Transverse colon (tissue), 4 donors: ENCODE data around the gene LAMTOR4. TPM values are rescaled to one million over a fixed set of nuclear protein-coding genes. Genes with fewer than 3 reads are reported as not detected.

Experiments used
- DNase-seq: peaks from one replicate; pipeline ENCODE4 v3.0.0-alpha.2; 2019
- H3K27ac ChIP-seq, 4 donors: fragments of 200-600 bp; sonication (generic); 2 replicates each; pipeline ENCODE4 v1.5.1; 2016 to 2018; ENCODE audit warnings: inconsistent platforms in 4 of 4
- H3K27me3 ChIP-seq: fragments of 200-600 bp; sonication (generic); 2 replicates; pipeline ENCODE4 v1.5.1; 2017; ENCODE audit warnings: inconsistent platforms
- H3K36me3 ChIP-seq, 4 donors: fragments of 200-600 bp; sonication (generic); 2 replicates each; pipeline ENCODE4 v1.5.1; 2017 to 2019; ENCODE audit warnings: inconsistent platforms in 4 of 4
- H3K4me1 ChIP-seq, 4 donors: fragments of 200-600 bp; sonication (generic); 2 replicates each; pipeline ENCODE4 v1.5.1; 2017 to 2020; ENCODE audit warnings: inconsistent platforms in 4 of 4
- H3K4me3 ChIP-seq, 4 donors: fragments of 200-600 bp; sonication (generic); 1 replicate in 1 of 4; 2 replicates in 3 of 4; pipeline versions ENCODE4 v1.5.1 to v1.6.1; 2017 to 2019; ENCODE audit warnings: inconsistent platforms in 4 of 4
- H3K9me3 ChIP-seq, 2 donors: fragments of 200-600 bp; sonication (generic); 2 replicates each; pipeline ENCODE4 v1.5.1; 2017 to 2019; ENCODE audit warnings: inconsistent platforms in 2 of 2
- CTCF ChIP-seq, 5 experiments: fragments of 200-600 bp in 3 of 5; fragments of 450-650 bp in 2 of 5; sonication (generic) in 3 of 5; IDR thresholded peaks; 1 replicate in 2 of 5; 2 replicates in 3 of 5; pipeline ENCODE4 v1.5.1; 2016 to 2017; ENCODE audit warnings: antibody characterized with exemption in 5 of 5, inconsistent platforms in 3 of 5, mild to moderate bottlenecking in 2 of 5, moderate library complexity in 1 of 5
- EP300 ChIP-seq: sonication (generic); formaldehyde crosslinking; IDR thresholded peaks from one replicate; pipeline ENCODE4 v1.6.1; 2017; ENCODE audit warnings: antibody characterized with exemption, low read depth
- POLR2A ChIP-seq: fragments of 450-650 bp; IDR thresholded peaks from one replicate; pipeline ENCODE4 v1.6.1; 2016; ENCODE audit warnings: antibody characterized with exemption, mild to moderate bottlenecking, moderate library complexity
- POLR2AphosphoS5 ChIP-seq, 3 donors: sonication (generic); formaldehyde crosslinking; IDR thresholded peaks; one replicate each; pipeline ENCODE4 v1.6.1; 2016; ENCODE audit warnings: antibody characterized with exemption in 3 of 3
- WGBS, 2 donors: methylation state at CpG; one replicate each; pipeline ENCODE4 v1.1.5; 2018; ENCODE audit warnings: low coverage in 1 of 2; 5-methylcytosine and 5-hydroxymethylcytosine counted together
- in situ Hi-C, 4 donors: fragments of 200-750 bp; cut with MboI; loops; one replicate each; pipeline versions ENCODE4 v1.15.0 to v1.15.1; 2017; ENCODE audit warnings: low sequenced_read_pairs in 3 of 4, low pct_ligation_motif_present in 1 of 4, low pct_unique_long_range_greater_than_20kb in 1 of 4
- intact Hi-C: fragments of 100-400 bp; cut with DNase I; formaldehyde crosslinking; loops from one replicate; pipeline ENCODE4 v1.15.1; 2023; ENCODE audit warnings: low total_unique reads
- total RNA-seq, 4 donors: library from RNA; depleted of rRNA; stranded (reverse); fragments of >200 nt; gene quantifications; one replicate each; pipeline ENCODE4 v1.1.0, GENCODE V29; 2016

The LAMTOR4 gene
- total RNA-seq, 4 donors from 2014 or later, result 105 to 403 (median 256) TPM

- WGBS, 2 donors, result 82 to 91% methylated on average over 3 to 25 of the region's 25 CpGs
- H3K36me3 ChIP-seq, result peaks cover 0 to 29% (median 8%) of the 10 kb centered on the region in 4 donors
- no peak for DNase-seq
- in situ Hi-C loops, result no loop called here
- H3K4me3 ChIP-seq, result no peak overlapping the region
- no peak overlapping the region for H3K27ac ChIP-seq
- intact Hi-C loops, result no loop called here
- H3K4me1 ChIP-seq, result peaks cover 4 to 5% (median 5%) of the 10 kb centered on the region in 4 donors
- H3K9me3 ChIP-seq, result no peaks in the 10 kb centered on the region
- TF ChIP-seq POLR2A (no peak), EP300 (no peak)
- H3K27me3 ChIP-seq, result no peaks in the 10 kb centered on the region
Measured at GRCh38 chr7:100107125-100107737, 41.5 kb upstream of the LAMTOR4 start.

GRCh38 chr7:100107890-100108289 is 40.8 kb upstream of the LAMTOR4 start:
- Histone ChIP-seq H3K36me3 (peaks cover 0 to 35% (median 11%) of the 10 kb centered on the region in 4 donors), H3K27ac (no peak overlapping the region), H3K27me3 (no peaks in the 10 kb centered on the region), H3K4me3 (no peak overlapping the region), H3K9me3 (no peaks in the 10 kb centered on the region), H3K4me1 (no peaks in the 10 kb centered on the region)
- no peak for TF ChIP-seq EP300
- no peak for TF ChIP-seq CTCF (IDR thresholded peaks at IDR 0.05)
- no peak for TF ChIP-seq POLR2A
- TF ChIP-seq POLR2AphosphoS5 (IDR thresholded peaks at IDR 0.05), result no peak
- intact Hi-C loops, result no loop called here
- WGBS, 2 donors, result 82% methylated on average over 11 of the region's 11 CpGs; no CpG with 5 or more reads in 1 of the 2 donors
- in situ Hi-C loops, result no loop called here
- no peak for DNase-seq

- DNase-seq, result no peak
- peaks cover 0 to 30% (median 9%) of the 10 kb centered on the region in 4 donors for H3K36me3 ChIP-seq
- no peak overlapping the region for H3K4me3 ChIP-seq
- in situ Hi-C loops, result no loop called here
- intact Hi-C loops, result no loop called here
- 81 to 85% methylated on average over 5 to 12 of the region's 12 CpGs for WGBS, 2 donors
- TF ChIP-seq EP300 (no peak), POLR2AphosphoS5 (IDR thresholded peaks at IDR 0.05) (no peak), POLR2A (no peak), CTCF (IDR thresholded peaks at IDR 0.05) (no peak)
- no peaks in the 10 kb centered on the region for H3K27me3 ChIP-seq
- no peaks in the 10 kb centered on the region for H3K9me3 ChIP-seq
- no peak overlapping the region for H3K27ac ChIP-seq
- no peaks in the 10 kb centered on the region for H3K4me1 ChIP-seq
Measured at GRCh38 chr7:100109521-100110163, 39.1 kb upstream of the LAMTOR4 start.

- 95% methylated on average over 7 of the region's 7 CpGs; no CpG with 5 or more reads in 1 of the 2 donors for WGBS, 2 donors
- peaks cover 0 to 20% (median 9%) of the 10 kb centered on the region in 4 donors for H3K36me3 ChIP-seq
Measured at GRCh38 chr7:100111156-100111555, 37.6 kb upstream of the LAMTOR4 start.

More at GRCh38 chr7:100111156-100111555, 37.6 kb upstream of the LAMTOR4 start:
- Histone ChIP-seq H3K27ac (no peak overlapping the region), H3K4me3 (no peak overlapping the region), H3K9me3 (no peaks in the 10 kb centered on the region), H3K4me1 (no peaks in the 10 kb centered on the region), H3K27me3 (no peaks in the 10 kb centered on the region)
- no peak for TF ChIP-seq POLR2AphosphoS5 (IDR thresholded peaks at IDR 0.05)
- TF ChIP-seq POLR2A, result no peak
- TF ChIP-seq EP300, result no peak
- no peak for TF ChIP-seq CTCF (IDR thresholded peaks at IDR 0.05)
- in situ Hi-C loops (no loop called here), intact Hi-C loops (no loop called here)
- no peak for DNase-seq
